Fibroblast of skin of abdomen (primary cell): ENCODE data around the gene METRN.
"Not testable (repeated sequence)": the region's sequence is repeated elsewhere in the genome, so short reads cannot be mapped to it uniquely, and the experiment has no call there.

Source experiments
- DNase-seq: peaks from one replicate; pipeline ENCODE4 v3.0.0-alpha.2; 2013

The METRN gene

GRCh38 chr16:739560-740458 is 24.9 kb downstream of the METRN start:
- DNase-seq: no peak

GRCh38 chr16:740459-740763 is 25.5 kb downstream of the METRN start:
- no peak for DNase-seq

GRCh38 chr16:740764-741505 is 26.0 kb downstream of the METRN start, which contains the start of gene CIAO3:
CIAO3 (minus strand) TSS chr16:740997; CDS start chr16:740985, 12 bp downstream.
- peak; percentile 90 for DNase-seq

GRCh38 chr16:741986-742629 is 27.2 kb downstream of the METRN start:
- DNase-seq: no peak

GRCh38 chr16:742894-743293 is 28.0 kb downstream of the METRN start:
- DNase-seq: not testable (repeated sequence)

- no peak for DNase-seq
These were observed 29.0 kb downstream of the METRN start for GRCh38 chr16:743794-744500.

- DNase-seq: no peak
These were observed 30.8 kb downstream of the METRN start for GRCh38 chr16:745739-746138.

- no peak for DNase-seq
These were observed 31.7 kb downstream of the METRN start for GRCh38 chr16:746637-747036.

- no peak for DNase-seq
These were observed 33.2 kb downstream of the METRN start for GRCh38 chr16:747978-748746.

- peak; percentile 73 for DNase-seq
These were observed 34.1 kb downstream of the METRN start for GRCh38 chr16:749010-749409.

GRCh38 chr16:750485-750884 is 35.6 kb downstream of the METRN start:
- no peak for DNase-seq

GRCh38 chr16:751152-752006 is 36.5 kb downstream of the METRN start:
- DNase-seq: no peak

- DNase-seq: no peak
These were observed 37.0 kb downstream of the METRN start for GRCh38 chr16:752007-752312.

- DNase-seq: not testable (repeated sequence)
These were observed 39.2 kb downstream of the METRN start for GRCh38 chr16:754121-754607.

GRCh38 chr16:754656-755055 is 39.7 kb downstream of the METRN start:
- no peak for DNase-seq

GRCh38 chr16:756428-756827 is 41.5 kb downstream of the METRN start:
- DNase-seq: no peak

GRCh38 chr16:759110-759910 is 44.4 kb downstream of the METRN start:
- no peak for DNase-seq

GRCh38 chr16:760065-760464 is 45.1 kb downstream of the METRN start:
- no peak for DNase-seq

GRCh38 chr16:760545-761343 is 45.8 kb downstream of the METRN start, which contains the start of gene MSLN:
MSLN (plus strand) TSS chr16:760734; CDS start chr16:762681, 1,947 bp downstream.
- DNase-seq: no peak
